ENCODE measurements around the gene FETUB. TPM values are rescaled to one million over a fixed set of nuclear protein-coding genes. Genes with fewer than 3 reads are reported as not detected.
"Not testable (repeated sequence)": the region's sequence is repeated elsewhere in the genome, so short reads cannot be mapped to it uniquely, and the experiment has no call there.

The FETUB gene
- total RNA-seq, 1 donor from 2014 or later = not detected

DNA sequence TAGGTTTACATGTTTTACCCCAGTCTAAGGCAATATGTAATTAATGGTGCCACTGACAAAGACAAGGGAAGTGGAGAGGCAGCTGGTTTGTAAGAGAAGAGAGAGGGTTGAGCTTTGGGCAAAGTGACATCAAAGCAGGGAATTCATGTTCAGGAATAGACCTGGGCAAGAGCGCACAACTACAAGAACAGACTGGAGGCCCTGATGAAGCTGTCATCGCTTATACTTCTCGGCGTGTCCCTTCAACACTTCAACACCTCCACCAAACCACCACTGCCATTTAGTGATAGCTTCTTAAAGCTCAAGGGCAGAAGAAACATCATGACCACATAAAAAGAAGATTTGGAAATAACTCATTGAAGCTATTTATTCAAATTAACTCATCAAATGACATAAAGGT, 57.3 kb downstream of the FETUB start:
- Mint-ChIP-seq H3K4me1 (ENCODE audit: unreplicated experiment) (no peaks in the 10 kb centered on the region), H3K36me3 (no peaks in the 10 kb centered on the region), H3K9me3 (no peaks in the 10 kb centered on the region), H3K27me3 (peaks cover 14% of the 10 kb centered on the region), H3K4me3 (no peak overlapping the region), H3K27ac (no peak overlapping the region)
- no peak for DNase-seq (ENCODE audit: extremely low spot score, unreplicated experiment)
- TF ChIP-seq, protein P1, sequence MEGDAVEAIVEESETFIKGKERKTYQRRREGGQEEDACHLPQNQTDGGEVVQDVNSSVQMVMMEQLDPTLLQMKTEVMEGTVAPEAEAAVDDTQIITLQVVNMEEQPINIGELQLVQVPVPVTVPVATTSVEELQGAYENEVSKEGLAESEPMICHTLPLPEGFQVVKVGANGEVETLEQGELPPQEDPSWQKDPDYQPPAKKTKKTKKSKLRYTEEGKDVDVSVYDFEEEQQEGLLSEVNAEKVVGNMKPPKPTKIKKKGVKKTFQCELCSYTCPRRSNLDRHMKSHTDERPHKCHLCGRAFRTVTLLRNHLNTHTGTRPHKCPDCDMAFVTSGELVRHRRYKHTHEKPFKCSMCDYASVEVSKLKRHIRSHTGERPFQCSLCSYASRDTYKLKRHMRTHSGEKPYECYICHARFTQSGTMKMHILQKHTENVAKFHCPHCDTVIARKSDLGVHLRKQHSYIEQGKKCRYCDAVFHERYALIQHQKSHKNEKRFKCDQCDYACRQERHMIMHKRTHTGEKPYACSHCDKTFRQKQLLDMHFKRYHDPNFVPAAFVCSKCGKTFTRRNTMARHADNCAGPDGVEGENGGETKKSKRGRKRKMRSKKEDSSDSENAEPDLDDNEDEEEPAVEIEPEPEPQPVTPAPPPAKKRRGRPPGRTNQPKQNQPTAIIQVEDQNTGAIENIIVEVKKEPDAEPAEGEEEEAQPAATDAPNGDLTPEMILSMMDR (conservative IDR thresholded peaks at IDR 0.05) = no peak

DNA sequence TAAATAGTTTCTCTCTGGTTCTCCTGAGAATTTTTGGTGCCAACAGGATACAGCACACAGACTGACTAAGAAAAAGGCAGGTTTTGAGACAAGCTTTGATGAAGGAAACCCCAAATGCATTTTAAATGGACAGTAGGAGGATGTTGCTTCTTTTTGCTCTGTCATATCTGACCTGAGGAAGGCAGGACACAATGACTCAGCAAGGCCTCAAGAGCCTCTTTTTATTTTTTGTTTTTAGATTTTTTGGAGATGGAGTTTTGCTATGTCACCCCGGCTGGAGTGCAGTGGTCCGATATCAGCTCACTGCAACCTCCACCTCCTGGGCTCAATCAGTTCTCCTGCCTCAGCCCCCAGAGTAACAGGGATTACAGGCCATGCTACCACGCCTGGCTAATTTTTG, 60.1 kb downstream of the FETUB start:
- H3K27me3 Mint-ChIP-seq = peaks cover 18% of the 10 kb centered on the region
- DNase-seq (ENCODE audit: extremely low spot score, unreplicated experiment) = no peak
- TF ChIP-seq, protein P1 (conservative IDR thresholded peaks at IDR 0.05) = no peak
- H3K4me1 Mint-ChIP-seq (ENCODE audit: unreplicated experiment) = no peaks in the 10 kb centered on the region
- no peaks in the 10 kb centered on the region for H3K9me3 Mint-ChIP-seq
- no peak overlapping the region for H3K27ac Mint-ChIP-seq
- no peak overlapping the region for H3K4me3 Mint-ChIP-seq
- H3K36me3 Mint-ChIP-seq = no peaks in the 10 kb centered on the region

DNA sequence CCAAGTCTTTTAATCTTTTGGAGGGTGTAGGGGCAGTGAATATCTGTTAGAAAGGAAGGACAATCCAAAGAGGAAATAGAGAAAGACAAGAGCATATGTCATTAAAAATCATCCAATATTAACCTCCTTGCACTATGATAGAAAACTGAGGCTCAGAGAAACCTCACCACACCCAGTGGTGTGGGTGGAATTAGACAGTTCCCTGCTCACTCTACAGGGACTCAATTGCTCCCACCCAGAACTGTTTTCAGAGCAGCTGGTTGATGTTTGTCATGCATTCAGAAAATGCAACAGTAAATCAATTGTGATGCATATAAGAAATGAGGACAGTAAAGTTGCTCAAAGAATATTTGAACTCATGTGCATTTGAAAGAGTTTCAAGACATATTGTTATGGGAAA, 62.3 kb downstream of the FETUB start:
- not testable (repeated sequence) for DNase-seq (ENCODE audit: extremely low spot score, unreplicated experiment); H3K36me3 Mint-ChIP-seq; H3K4me3 Mint-ChIP-seq; H3K27ac Mint-ChIP-seq; H3K9me3 Mint-ChIP-seq; H3K4me1 Mint-ChIP-seq (ENCODE audit: unreplicated experiment)
- peaks cover 28% of the 10 kb centered on the region for H3K27me3 Mint-ChIP-seq

Other genes starting within 250 kb of the FETUB start
- gene CRYGS, start 96.0 kb upstream of the FETUB start, total RNA-seq (ENCODE audit: low replicate concordance) = 1.2 and 7.8 TPM in 2 replicates
- gene TBCCD1, start 73.1 kb upstream of the FETUB start, total RNA-seq (ENCODE audit: low replicate concordance) = 11.0 and 16.6 TPM in 2 replicates
- gene DNAJB11, start 69.7 kb upstream of the FETUB start, total RNA-seq (ENCODE audit: low replicate concordance) = 63.4 and 68.5 TPM in 2 replicates
- 0.27 and 0.74 TPM in 2 replicates for gene AHSG, start 27.3 kb upstream of the FETUB start, total RNA-seq (ENCODE audit: low replicate concordance)
- not detected in 2 replicates for gene HRG, start 25.6 kb downstream of the FETUB start, total RNA-seq (ENCODE audit: low replicate concordance)
- gene KNG1, start 77.0 kb downstream of the FETUB start, total RNA-seq (ENCODE audit: low replicate concordance) = not detected in 2 replicates
- gene EIF4A2, start 143.2 kb downstream of the FETUB start, total RNA-seq (ENCODE audit: low replicate concordance) = 477 and 480 TPM in 2 replicates
- 33.6 and 64.2 TPM in 2 replicates for gene RFC4, start 166.1 kb downstream of the FETUB start, total RNA-seq (ENCODE audit: low replicate concordance)
- not detected in 2 replicates for gene ADIPOQ, start 202.3 kb downstream of the FETUB start, total RNA-seq (ENCODE audit: low replicate concordance)